Neural cell (in vitro differentiated cells): Measurements from ENCODE around the gene GATA6.

Experiments used
- EP300 ChIP-seq: fragments of 450-650 bp; conservative IDR thresholded peaks from 2 replicates; pipeline ENCODE4 v1.6.1; 2014; ENCODE audit warnings: antibody characterized with exemption, mild to moderate bottlenecking, moderate library complexity; ENCODE audit not compliant: poor library complexity, severe bottlenecking
- EZH2 ChIP-seq: fragments of 200-600, 300-800 bp; shearing (Covaris generic), sonication (generic); IDR thresholded peaks from 2 replicates; pipeline ENCODE4 v1.6.1; 2014; ENCODE audit warnings: antibody characterized with exemption, low read length, borderline replicate concordance, mild to moderate bottlenecking; ENCODE audit not compliant: insufficient read depth, poor library complexity, severe bottlenecking
- MXI1 ChIP-seq: fragments of 450-650 bp; conservative IDR thresholded peaks from 2 replicates; pipeline ENCODE4 v1.6.1; 2014; ENCODE audit warnings: antibody characterized with exemption, mild to moderate bottlenecking; ENCODE audit not compliant: poor library complexity, severe bottlenecking
- POLR2AphosphoS5 ChIP-seq: IDR thresholded peaks from 2 replicates; pipeline ENCODE4 v1.6.1; 2012
- RAD21 ChIP-seq: fragments of 450-650 bp; conservative IDR thresholded peaks from 2 replicates; pipeline ENCODE4 v1.6.1; 2014; ENCODE audit warnings: antibody characterized with exemption, mild to moderate bottlenecking, moderate library complexity
- SMC3 ChIP-seq: fragments of 450-650 bp; conservative IDR thresholded peaks from 2 replicates; pipeline ENCODE4 v1.6.1; 2014; ENCODE audit warnings: antibody characterized with exemption, mild to moderate bottlenecking, moderate library complexity; ENCODE audit not compliant: poor library complexity
- TAF1 ChIP-seq: IDR thresholded peaks from 2 replicates; pipeline ENCODE4 v1.6.1; 2012; ENCODE audit warnings: low read depth
- TF ChIP-seq, protein P1 (sequence below): fragments of 450-650 bp; IDR thresholded peaks from 2 replicates; pipeline ENCODE4 v1.5.1; 2014; ENCODE audit warnings: antibody characterized with exemption, mild to moderate bottlenecking, moderate library complexity; ENCODE audit not compliant: poor library complexity, severe bottlenecking
- TF ChIP-seq, protein P2 (sequence below): IDR thresholded peaks from 2 replicates; pipeline ENCODE4 v1.6.1; 2012; ENCODE audit warnings: borderline replicate concordance

DNA sequence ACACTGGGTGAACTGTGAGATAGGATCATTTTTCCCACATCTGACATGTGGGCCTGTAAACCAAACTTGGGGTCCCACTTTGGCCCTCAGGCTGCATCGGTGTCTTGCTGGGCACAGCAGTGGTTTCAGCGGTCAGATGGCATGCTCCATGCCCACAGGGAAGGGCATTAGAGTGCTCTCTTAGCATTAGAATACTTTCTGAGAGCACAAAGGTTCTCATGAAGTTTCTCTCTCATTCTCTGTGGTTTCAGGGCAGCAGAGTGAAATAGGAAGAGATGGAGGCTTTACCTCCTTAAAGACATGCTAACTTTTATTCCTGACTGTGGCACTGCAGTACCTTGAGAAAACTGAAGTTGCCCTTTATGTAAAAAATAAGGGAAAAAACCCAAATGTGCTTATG is 36.6 kb upstream of the GATA6 start:
- TF ChIP-seq, protein P1, sequence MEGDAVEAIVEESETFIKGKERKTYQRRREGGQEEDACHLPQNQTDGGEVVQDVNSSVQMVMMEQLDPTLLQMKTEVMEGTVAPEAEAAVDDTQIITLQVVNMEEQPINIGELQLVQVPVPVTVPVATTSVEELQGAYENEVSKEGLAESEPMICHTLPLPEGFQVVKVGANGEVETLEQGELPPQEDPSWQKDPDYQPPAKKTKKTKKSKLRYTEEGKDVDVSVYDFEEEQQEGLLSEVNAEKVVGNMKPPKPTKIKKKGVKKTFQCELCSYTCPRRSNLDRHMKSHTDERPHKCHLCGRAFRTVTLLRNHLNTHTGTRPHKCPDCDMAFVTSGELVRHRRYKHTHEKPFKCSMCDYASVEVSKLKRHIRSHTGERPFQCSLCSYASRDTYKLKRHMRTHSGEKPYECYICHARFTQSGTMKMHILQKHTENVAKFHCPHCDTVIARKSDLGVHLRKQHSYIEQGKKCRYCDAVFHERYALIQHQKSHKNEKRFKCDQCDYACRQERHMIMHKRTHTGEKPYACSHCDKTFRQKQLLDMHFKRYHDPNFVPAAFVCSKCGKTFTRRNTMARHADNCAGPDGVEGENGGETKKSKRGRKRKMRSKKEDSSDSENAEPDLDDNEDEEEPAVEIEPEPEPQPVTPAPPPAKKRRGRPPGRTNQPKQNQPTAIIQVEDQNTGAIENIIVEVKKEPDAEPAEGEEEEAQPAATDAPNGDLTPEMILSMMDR, result no peak
- TF ChIP-seq EZH2 (no peak), TAF1 (no peak), POLR2AphosphoS5 (no peak), RAD21 (no peak), EP300 (no peak), MXI1 (no peak), SMC3 (no peak)
- TF ChIP-seq, protein P2, sequence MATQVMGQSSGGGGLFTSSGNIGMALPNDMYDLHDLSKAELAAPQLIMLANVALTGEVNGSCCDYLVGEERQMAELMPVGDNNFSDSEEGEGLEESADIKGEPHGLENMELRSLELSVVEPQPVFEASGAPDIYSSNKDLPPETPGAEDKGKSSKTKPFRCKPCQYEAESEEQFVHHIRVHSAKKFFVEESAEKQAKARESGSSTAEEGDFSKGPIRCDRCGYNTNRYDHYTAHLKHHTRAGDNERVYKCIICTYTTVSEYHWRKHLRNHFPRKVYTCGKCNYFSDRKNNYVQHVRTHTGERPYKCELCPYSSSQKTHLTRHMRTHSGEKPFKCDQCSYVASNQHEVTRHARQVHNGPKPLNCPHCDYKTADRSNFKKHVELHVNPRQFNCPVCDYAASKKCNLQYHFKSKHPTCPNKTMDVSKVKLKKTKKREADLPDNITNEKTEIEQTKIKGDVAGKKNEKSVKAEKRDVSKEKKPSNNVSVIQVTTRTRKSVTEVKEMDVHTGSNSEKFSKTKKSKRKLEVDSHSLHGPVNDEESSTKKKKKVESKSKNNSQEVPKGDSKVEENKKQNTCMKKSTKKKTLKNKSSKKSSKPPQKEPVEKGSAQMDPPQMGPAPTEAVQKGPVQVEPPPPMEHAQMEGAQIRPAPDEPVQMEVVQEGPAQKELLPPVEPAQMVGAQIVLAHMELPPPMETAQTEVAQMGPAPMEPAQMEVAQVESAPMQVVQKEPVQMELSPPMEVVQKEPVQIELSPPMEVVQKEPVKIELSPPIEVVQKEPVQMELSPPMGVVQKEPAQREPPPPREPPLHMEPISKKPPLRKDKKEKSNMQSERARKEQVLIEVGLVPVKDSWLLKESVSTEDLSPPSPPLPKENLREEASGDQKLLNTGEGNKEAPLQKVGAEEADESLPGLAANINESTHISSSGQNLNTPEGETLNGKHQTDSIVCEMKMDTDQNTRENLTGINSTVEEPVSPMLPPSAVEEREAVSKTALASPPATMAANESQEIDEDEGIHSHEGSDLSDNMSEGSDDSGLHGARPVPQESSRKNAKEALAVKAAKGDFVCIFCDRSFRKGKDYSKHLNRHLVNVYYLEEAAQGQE, result no peak
